Sigmoid colon (tissue), 7 donors: ENCODE results near the gene DUSP18. TPM values are rescaled to one million over a fixed set of nuclear protein-coding genes. Genes with fewer than 3 reads are reported as not detected.

Source experiments
- DNase-seq: peaks from one replicate; pipeline ENCODE4 v3.0.0-alpha.2; 2019
- H3K27ac ChIP-seq, 4 donors: fragments of 200-600 bp; sonication (generic); one replicate each; pipeline ENCODE4 v1.5.1; 2016 to 2019; ENCODE audit warnings: mild to moderate bottlenecking in 1 of 4
- H3K27me3 ChIP-seq, 3 donors: fragments of 200-600 bp; sonication (generic); one replicate each; pipeline ENCODE4 v1.5.1; 2019; ENCODE audit warnings: mild to moderate bottlenecking in 1 of 3
- H3K36me3 ChIP-seq, 4 donors: fragments of 200-600 bp; sonication (generic); one replicate each; pipeline ENCODE4 v1.5.1; 2016 to 2019
- H3K4me1 ChIP-seq, 4 donors: fragments of 200-600 bp; sonication (generic); one replicate each; pipeline ENCODE4 v1.5.1; 2017 to 2019
- H3K4me3 ChIP-seq, 4 donors: fragments of 200-600 bp; sonication (generic); one replicate each; pipeline ENCODE4 v1.5.1; 2017 to 2019; ENCODE audit warnings: mild to moderate bottlenecking in 2 of 4, moderate library complexity in 1 of 4
- H3K9me3 ChIP-seq, 4 donors: fragments of 200-600 bp in 3 of 4; sonication (generic) in 3 of 4; one replicate each; pipeline versions ENCODE4 v1.5.1 to v1.6.1; 2013 to 2019
- CTCF ChIP-seq, 4 experiments: fragments of 450-650 bp in 3 of 4; fragments of 200-600 bp in 1 of 4; IDR thresholded peaks; one replicate each; pipeline ENCODE4 v1.5.1; 2016 to 2019; ENCODE audit warnings: antibody characterized with exemption in 4 of 4, mild to moderate bottlenecking in 3 of 4, moderate library complexity in 2 of 4
- EP300 ChIP-seq, 4 donors: sonication (generic); formaldehyde crosslinking; IDR thresholded peaks; one replicate each; pipeline ENCODE4 v1.6.1; 2017; ENCODE audit warnings: antibody characterized with exemption in 4 of 4
- POLR2A ChIP-seq, 2 donors: fragments of 450-650 bp; IDR thresholded peaks; one replicate each; pipeline ENCODE4 v1.6.1; 2016; ENCODE audit warnings: antibody characterized with exemption in 2 of 2, mild to moderate bottlenecking in 2 of 2, moderate library complexity in 2 of 2
- POLR2AphosphoS5 ChIP-seq, 4 donors: sonication (generic); formaldehyde crosslinking; IDR thresholded peaks; one replicate each; pipeline ENCODE4 v1.6.1; 2017; ENCODE audit warnings: antibody characterized with exemption in 4 of 4
- WGBS, 2 donors: extraction: QIAGEN DNeasy Blood & Tissue Kit; methylation state at CpG; one replicate each; pipeline ENCODE4 v1.1.7; 2013; 5-methylcytosine and 5-hydroxymethylcytosine counted together
- intact Hi-C: fragments of 100-400 bp; cut with DNase I; formaldehyde crosslinking; loops from one replicate; pipeline ENCODE4 v1.15.1; 2023
- polyA plus RNA-seq, 3 donors: library from polyadenylated mRNA; stranded (reverse); fragments of 200-250 nt; gene quantifications; one replicate each; pipeline ENCODE4 v1.2.3, GENCODE V29; 2013
- total RNA-seq, 4 donors: library from RNA; depleted of rRNA; stranded (reverse); fragments of >200 nt; gene quantifications; one replicate each; pipeline ENCODE4 v1.1.0, GENCODE V29; 2016
- donor health status: healthy with polysubstance abuse.
- donor health status: Bipolar disorder and iron deficiency.
- donor health status: healthy.

DUSP18 gene
- total and polyA plus RNA-seq, 7 donors: 2.4 to 8.3 (median 4.1) TPM

GRCh38 chr22:30650508-30651116, 17.1 kb downstream of the DUSP18 start:
- intact Hi-C loops: no loop called here
- WGBS, 2 donors: 61 to 63% methylated on average over 5 of the region's 5 CpGs
- Histone ChIP-seq H3K27ac (peak overlapping the region in 1 of 4 donors; percentile 1), H3K4me1 (peaks cover 0 to 5% (median 0%) of the 10 kb centered on the region in 4 donors), H3K36me3 (peaks cover 0 to 9% (median 0%) of the 10 kb centered on the region in 4 donors), H3K4me3 (no peak overlapping the region), H3K27me3 (no peaks in the 10 kb centered on the region), H3K9me3 (no peaks in the 10 kb centered on the region)
- no peak for DNase-seq
- TF ChIP-seq EP300 (IDR thresholded peaks at IDR 0.05): no peak
- TF ChIP-seq CTCF (IDR thresholded peaks at IDR 0.05): no peak
- no peak for TF ChIP-seq POLR2AphosphoS5 (IDR thresholded peaks at IDR 0.05)

- Histone ChIP-seq H3K9me3 (no peaks in the 10 kb centered on the region), H3K36me3 (peaks cover 0 to 9% (median 0%) of the 10 kb centered on the region in 4 donors), H3K27ac (no peak overlapping the region), H3K4me1 (peaks cover 0 to 5% (median 0%) of the 10 kb centered on the region in 4 donors), H3K27me3 (no peaks in the 10 kb centered on the region), H3K4me3 (no peak overlapping the region)
- TF ChIP-seq EP300 (IDR thresholded peaks at IDR 0.05) (no peak), POLR2AphosphoS5 (IDR thresholded peaks at IDR 0.05) (no peak), POLR2A (IDR thresholded peaks at IDR 0.05) (no peak), CTCF (IDR thresholded peaks at IDR 0.05) (no peak)
- 13 to 25% methylated on average over 7 of the region's 7 CpGs for whole genome bisulfite sequencing, 2 donors
- DNase-seq: no peak
- intact Hi-C loops: no loop called here
Measured at GRCh38 chr22:30649430-30650007, 18.2 kb downstream of the DUSP18 start.

GRCh38 chr22:30648825-30649224, 18.9 kb downstream of the DUSP18 start:
- no peak for DNase-seq
- Histone ChIP-seq H3K36me3 (peaks cover 0 to 5% (median 0%) of the 10 kb centered on the region in 4 donors), H3K4me3 (no peak overlapping the region), H3K4me1 (peaks cover 0 to 5% (median 0%) of the 10 kb centered on the region in 4 donors), H3K9me3 (no peaks in the 10 kb centered on the region), H3K27ac (no peak overlapping the region), H3K27me3 (no peaks in the 10 kb centered on the region)
- no peak for TF ChIP-seq POLR2AphosphoS5 (IDR thresholded peaks at IDR 0.05)
- TF ChIP-seq CTCF (IDR thresholded peaks at IDR 0.05): no peak
- no peak for TF ChIP-seq EP300 (IDR thresholded peaks at IDR 0.05)
- no peak for TF ChIP-seq POLR2A (IDR thresholded peaks at IDR 0.05)
- WGBS, 2 donors: 77 to 92% methylated on average over 3 of the region's 3 CpGs
- intact Hi-C loops: no loop called here

- Histone ChIP-seq H3K4me1 (peaks cover 0 to 5% (median 2%) of the 10 kb centered on the region in 4 donors), H3K36me3 (peaks cover 0 to 5% (median 0%) of the 10 kb centered on the region in 4 donors), H3K9me3 (no peaks in the 10 kb centered on the region), H3K27ac (no peak overlapping the region), H3K27me3 (no peaks in the 10 kb centered on the region), H3K4me3 (no peak overlapping the region)
- intact Hi-C loops: no loop called here
- no peak for DNase-seq
- TF ChIP-seq POLR2A (IDR thresholded peaks at IDR 0.05): no peak
- no peak for TF ChIP-seq CTCF (IDR thresholded peaks at IDR 0.05)
- no peak for TF ChIP-seq EP300 (IDR thresholded peaks at IDR 0.05)
- no peak for TF ChIP-seq POLR2AphosphoS5 (IDR thresholded peaks at IDR 0.05)
- WGBS, 2 donors: 94 to 95% methylated on average over 3 of the region's 3 CpGs
Measured at GRCh38 chr22:30647536-30647935, 20.1 kb downstream of the DUSP18 start.
